RWPE1 (cell line): ENCODE results near the gene GNRH2.

Experiments used
- CTCF ChIA-PET: fragments of 350-600 bp; sonication (Branson Sonifier 250); formaldehyde crosslinking; extraction: SDS; loops from one replicate; lab custom pipeline; 2021; lab: Yijun Ruan, JAX
- POLR2A ChIA-PET: fragments of 400-600 bp; formaldehyde crosslinking; extraction: SDS; loops from one replicate; lab custom pipeline; 2020; ENCODE audit warnings: antibody characterized with exemption; ENCODE audit not compliant: low non-redundant PET; lab: Yijun Ruan, JAX
- DNase-seq: peaks from one replicate; pipeline ENCODE4 v3.0.0; 2012; ENCODE audit warnings: low spot score
- H3K27ac ChIP-seq: fragments of 450-650 bp; 2 replicates; pipeline ENCODE4 v1.5.1; 2017
- CTCF ChIP-seq: fragments of 450-650 bp; conservative IDR thresholded peaks from 2 replicates; pipeline ENCODE4 v1.5.1; 2017; ENCODE audit warnings: low read depth, mild to moderate bottlenecking

Gene GNRH2

GRCh38 chr20:3027987-3028386 is 15.4 kb upstream of the GNRH2 start:
- H3K27ac ChIP-seq: no peak overlapping the region
- no peak for TF ChIP-seq CTCF
- ChIA-PET CTCF (no interaction called here), POLR2A (no interaction called here)
- no peak for DNase-seq

DNA sequence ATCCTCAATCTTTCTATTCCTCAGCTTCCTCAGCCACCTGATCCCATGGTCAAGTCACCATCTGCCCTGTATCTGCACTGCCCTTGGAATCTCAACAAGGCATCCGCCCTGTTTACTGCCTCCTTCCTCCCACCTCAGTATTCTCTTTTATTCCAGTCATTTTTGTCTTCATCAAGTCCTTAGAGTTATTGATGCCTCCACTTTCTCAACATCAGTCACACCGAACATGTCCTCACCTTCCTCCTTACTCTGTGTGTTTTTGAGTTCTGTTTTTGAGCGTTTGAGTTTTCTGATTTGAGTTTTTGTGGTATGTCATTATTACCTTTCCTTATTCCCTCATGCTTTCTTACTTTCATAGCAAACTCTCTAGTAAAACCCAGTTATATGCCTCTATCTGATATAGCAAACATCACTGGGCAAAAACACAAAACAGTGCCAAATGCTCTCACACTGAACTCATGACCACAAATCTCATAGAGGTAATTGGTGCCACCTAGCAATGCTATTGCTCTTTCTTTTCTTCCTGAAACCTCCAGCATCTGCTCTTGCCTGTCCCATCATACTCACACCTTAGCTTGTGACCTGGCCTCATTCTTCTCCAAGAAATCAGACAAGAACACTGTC is 11.8 kb upstream of the GNRH2 start:
- TF ChIP-seq CTCF: no peak
- ChIA-PET CTCF (no interaction called here), POLR2A (no interaction called here)
- DNase-seq: no peak
- no peak overlapping the region for H3K27ac ChIP-seq

- CTCF ChIA-PET: no interaction called here
- no peak for DNase-seq
These were observed 10.8 kb upstream of the GNRH2 start for GRCh38 chr20:3032624-3033023.

DNA sequence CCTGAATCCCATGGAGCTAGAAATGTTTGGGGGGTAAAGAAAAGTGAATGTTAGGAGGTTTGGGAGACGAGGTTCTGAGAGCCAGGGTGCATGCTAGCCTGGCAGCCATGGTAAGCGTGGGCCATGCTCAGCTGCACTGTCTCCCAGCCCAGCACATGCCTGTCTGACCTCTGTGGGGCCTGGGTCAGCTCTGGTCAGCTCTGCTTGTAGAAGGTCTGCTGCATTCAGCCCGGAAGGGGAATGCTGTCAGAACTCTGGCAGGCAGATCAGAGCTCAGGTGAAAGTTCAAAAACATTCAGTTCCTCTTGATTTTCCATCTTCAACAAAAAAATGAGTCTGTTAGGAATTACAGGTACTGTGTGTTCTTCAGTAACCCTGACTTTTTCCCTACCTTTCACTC is 5.8 kb upstream of the GNRH2 start:
- ChIA-PET CTCF (no interaction called here), POLR2A (no interaction called here)
- TF ChIP-seq CTCF: no peak
- no peak for DNase-seq
- peak overlapping the region; percentile 2; the same call in 1 of the 2 replicates for H3K27ac ChIP-seq

More at GRCh38 chr20:3032624-3033023, 10.8 kb upstream of the GNRH2 start:
- no peak overlapping the region for H3K27ac ChIP-seq
- POLR2A ChIA-PET: no interaction called here
- TF ChIP-seq CTCF: no peak

GRCh38 chr20:3038454-3038853 is 5.0 kb upstream of the GNRH2 start:
- TF ChIP-seq CTCF: no peak
- no peak for DNase-seq
- no peak overlapping the region for H3K27ac ChIP-seq
- ChIA-PET POLR2A (interaction anchor here (0.7 kb wide), 1 partner anchor 183 kb away, joined by 3 read pairs; no protein-coding TSS in a partner anchor), CTCF (interaction anchor here (0.8 kb wide), 1 partner anchor 15 kb away, joined by 5 read pairs; no protein-coding TSS in a partner anchor)

- no peak for TF ChIP-seq CTCF
- H3K27ac ChIP-seq: peak overlapping the region; percentile 32
- no peak for DNase-seq
- CTCF ChIA-PET: interaction anchor here (0.6 to 0.8 kb wide), 2 partner anchors 14 to 164 kb away, joined by 4 to 5 read pairs; no protein-coding TSS in a partner anchor
- POLR2A ChIA-PET: no interaction called here
These were observed 4.0 kb upstream of the GNRH2 start for GRCh38 chr20:3039426-3039825.
